Peyer's patch (tissue), 4 donors: ENCODE measurements around the gene DMRT1. TPM values are rescaled to one million over a fixed set of nuclear protein-coding genes. Genes with fewer than 3 reads are reported as not detected.
"Not testable (repeated sequence)": the region's sequence is repeated elsewhere in the genome, so short reads cannot be mapped to it uniquely, and the experiment has no call there.

Source experiments
- DNase-seq, 3 donors: peaks; one replicate each; pipeline ENCODE4 v3.0.0-alpha.2; 2017 to 2019
- H3K27ac ChIP-seq, 4 donors: fragments of 200-600 bp; sonication (generic); one replicate each; pipeline ENCODE4 v1.5.1; 2016 to 2019
- H3K27me3 ChIP-seq, 2 donors: fragments of 200-600 bp; sonication (generic); one replicate each; pipeline ENCODE4 v1.5.1; 2019
- H3K36me3 ChIP-seq, 3 donors: fragments of 200-600 bp; sonication (generic); one replicate each; pipeline ENCODE4 v1.5.1; 2016 to 2019
- H3K4me1 ChIP-seq, 4 donors: fragments of 200-600 bp; sonication (generic); one replicate each; pipeline ENCODE4 v1.5.1; 2016 to 2019
- H3K4me3 ChIP-seq, 4 donors: fragments of 200-600 bp; sonication (generic); 1 replicate in 3 of 4; 2 replicates in 1 of 4; pipeline ENCODE4 v1.5.1; 2016 to 2019; ENCODE audit warnings: mild to moderate bottlenecking in 1 of 4
- H3K9me3 ChIP-seq, 4 donors: fragments of 200-600 bp; sonication (generic); one replicate each; pipeline ENCODE4 v1.5.1; 2016 to 2019; ENCODE audit warnings: mild to moderate bottlenecking in 1 of 4
- POLR2A ChIP-seq, 2 donors: fragments of 450-650 bp; IDR thresholded peaks; one replicate each; pipeline ENCODE4 v1.5.1; 2017; ENCODE audit warnings: antibody characterized with exemption in 2 of 2, mild to moderate bottlenecking in 2 of 2, moderate library complexity in 2 of 2
- total RNA-seq, 4 donors: library from RNA; depleted of rRNA; stranded (reverse); fragments of >200 nt; gene quantifications; one replicate each; pipeline ENCODE4 v1.1.0, GENCODE V29; 2016
- TF ChIP-seq, protein P1 (sequence below), 6 experiments: fragments of 450-650 bp in 4 of 6; fragments of 200-600 bp in 2 of 6; sonication (generic) in 1 of 6; IDR thresholded peaks; one replicate each; pipeline ENCODE4 v1.5.1; 2017 to 2019; ENCODE audit warnings: antibody characterized with exemption in 6 of 6, mild to moderate bottlenecking in 3 of 6, moderate library complexity in 1 of 6

Gene DMRT1
- total RNA-seq, 4 donors from 2014 or later, result not detected

GRCh38 chr9:846852-847251, 5.4 kb downstream of the DMRT1 start:
- Histone ChIP-seq H3K4me3 (no peak overlapping the region), H3K9me3 (no peaks in the 10 kb centered on the region), H3K36me3 (no peaks in the 10 kb centered on the region), H3K27ac (no peak overlapping the region), H3K4me1 (peaks cover 0 to under 1% (median 0%) of the 10 kb centered on the region in 4 donors), H3K27me3 (peaks cover 0 to 16% of the 10 kb centered on the region in 2 donors)
- TF ChIP-seq POLR2A (IDR thresholded peaks at IDR 0.05), result no peak
- TF ChIP-seq, protein P1, sequence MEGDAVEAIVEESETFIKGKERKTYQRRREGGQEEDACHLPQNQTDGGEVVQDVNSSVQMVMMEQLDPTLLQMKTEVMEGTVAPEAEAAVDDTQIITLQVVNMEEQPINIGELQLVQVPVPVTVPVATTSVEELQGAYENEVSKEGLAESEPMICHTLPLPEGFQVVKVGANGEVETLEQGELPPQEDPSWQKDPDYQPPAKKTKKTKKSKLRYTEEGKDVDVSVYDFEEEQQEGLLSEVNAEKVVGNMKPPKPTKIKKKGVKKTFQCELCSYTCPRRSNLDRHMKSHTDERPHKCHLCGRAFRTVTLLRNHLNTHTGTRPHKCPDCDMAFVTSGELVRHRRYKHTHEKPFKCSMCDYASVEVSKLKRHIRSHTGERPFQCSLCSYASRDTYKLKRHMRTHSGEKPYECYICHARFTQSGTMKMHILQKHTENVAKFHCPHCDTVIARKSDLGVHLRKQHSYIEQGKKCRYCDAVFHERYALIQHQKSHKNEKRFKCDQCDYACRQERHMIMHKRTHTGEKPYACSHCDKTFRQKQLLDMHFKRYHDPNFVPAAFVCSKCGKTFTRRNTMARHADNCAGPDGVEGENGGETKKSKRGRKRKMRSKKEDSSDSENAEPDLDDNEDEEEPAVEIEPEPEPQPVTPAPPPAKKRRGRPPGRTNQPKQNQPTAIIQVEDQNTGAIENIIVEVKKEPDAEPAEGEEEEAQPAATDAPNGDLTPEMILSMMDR (IDR thresholded peaks at IDR 0.05), result no peak
- no peak for DNase-seq

GRCh38 chr9:847505-847904, 6.0 kb downstream of the DMRT1 start:
- Histone ChIP-seq H3K4me3 (no peak overlapping the region), H3K27me3 (peaks cover 0 to 11% of the 10 kb centered on the region in 2 donors), H3K27ac (no peak overlapping the region), H3K36me3 (no peaks in the 10 kb centered on the region), H3K4me1 (no peaks in the 10 kb centered on the region), H3K9me3 (no peaks in the 10 kb centered on the region)
- TF ChIP-seq, protein P1 (IDR thresholded peaks at IDR 0.05), result no peak
- TF ChIP-seq POLR2A (IDR thresholded peaks at IDR 0.05), result no peak
- no peak for DNase-seq

DNA sequence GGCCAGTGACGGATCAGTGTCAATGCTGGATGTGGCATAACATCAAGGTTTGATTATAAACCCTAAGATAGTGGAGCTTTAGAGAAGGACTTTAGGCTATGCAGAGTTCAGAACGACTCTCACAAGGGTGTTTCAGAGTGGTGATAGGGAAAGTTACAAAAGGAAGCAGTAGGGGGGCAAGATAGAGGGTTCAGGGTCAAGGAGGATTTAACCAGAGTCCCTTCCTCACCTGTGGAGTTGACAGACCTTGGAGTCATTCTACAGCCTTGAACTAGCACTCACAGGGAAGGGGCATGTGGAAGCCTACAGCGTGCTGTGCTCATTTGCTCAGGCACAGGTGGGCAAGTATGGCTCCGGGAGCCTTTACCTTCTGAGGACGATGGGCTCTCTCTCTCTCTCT, 7.9 kb downstream of the DMRT1 start:
- Histone ChIP-seq H3K27ac (no peak overlapping the region), H3K27me3 (peaks cover 0 to under 1% of the 10 kb centered on the region in 2 donors), H3K4me3 (no peak overlapping the region), H3K36me3 (no peaks in the 10 kb centered on the region), H3K9me3 (no peaks in the 10 kb centered on the region), H3K4me1 (no peaks in the 10 kb centered on the region)
- TF ChIP-seq, protein P1 (IDR thresholded peaks at IDR 0.05), result no peak
- TF ChIP-seq POLR2A (IDR thresholded peaks at IDR 0.05), result no peak
- DNase-seq, result no peak

- H3K36me3 ChIP-seq, result no peaks in the 10 kb centered on the region
- H3K4me1 ChIP-seq, result no peaks in the 10 kb centered on the region
- H3K27ac ChIP-seq, result no peak overlapping the region
- TF ChIP-seq POLR2A (IDR thresholded peaks at IDR 0.05), result no peak
- TF ChIP-seq, protein P1 (IDR thresholded peaks at IDR 0.05), result no peak
- no peak for DNase-seq
- no peak overlapping the region for H3K4me3 ChIP-seq
- no peaks in the 10 kb centered on the region for H3K27me3 ChIP-seq
- no peaks in the 10 kb centered on the region for H3K9me3 ChIP-seq
Measured at GRCh38 chr9:852539-852938, 11.0 kb downstream of the DMRT1 start.

GRCh38 chr9:859251-859650, 17.8 kb downstream of the DMRT1 start:
- DNase-seq, result no peak
- H3K36me3 ChIP-seq, result no peaks in the 10 kb centered on the region
- no peaks in the 10 kb centered on the region for H3K4me1 ChIP-seq
- H3K9me3 ChIP-seq, result no peaks in the 10 kb centered on the region
- TF ChIP-seq, protein P1 (IDR thresholded peaks at IDR 0.05), result no peak
- no peak for TF ChIP-seq POLR2A (IDR thresholded peaks at IDR 0.05)
- no peaks in the 10 kb centered on the region for H3K27me3 ChIP-seq
- H3K4me3 ChIP-seq, result no peak overlapping the region
- H3K27ac ChIP-seq, result no peak overlapping the region

- DNase-seq, result no peak
- Histone ChIP-seq H3K27me3 (no peaks in the 10 kb centered on the region), H3K4me3 (no peak overlapping the region), H3K36me3 (no peaks in the 10 kb centered on the region), H3K4me1 (no peaks in the 10 kb centered on the region), H3K9me3 (no peaks in the 10 kb centered on the region), H3K27ac (no peak overlapping the region)
- TF ChIP-seq, protein P1 (IDR thresholded peaks at IDR 0.05), result no peak
- no peak for TF ChIP-seq POLR2A (IDR thresholded peaks at IDR 0.05)
Measured at GRCh38 chr9:860706-861105, 19.2 kb downstream of the DMRT1 start.

DNA sequence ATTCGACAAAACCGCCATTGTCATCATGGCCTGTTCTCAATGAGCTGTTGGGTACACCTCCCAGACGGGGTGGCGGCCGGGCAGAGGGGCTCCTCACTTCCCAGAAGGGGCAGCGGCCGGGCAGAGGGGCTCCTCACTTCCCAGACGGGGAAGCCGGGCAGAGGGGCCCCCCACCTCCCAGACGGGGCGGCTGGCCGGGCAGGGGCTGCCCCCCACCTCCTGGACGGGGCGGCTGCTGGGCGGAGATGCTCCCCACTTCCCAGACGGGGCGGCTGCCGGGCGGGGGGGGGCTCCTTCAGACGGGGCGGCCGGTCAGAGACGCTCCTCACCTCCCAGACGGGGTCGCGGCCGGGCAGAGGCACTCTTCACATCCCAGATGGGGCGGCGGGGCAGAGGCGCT, 20.0 kb downstream of the DMRT1 start:
- H3K36me3 ChIP-seq, H3K4me3 ChIP-seq, H3K9me3 ChIP-seq, H3K4me1 ChIP-seq, DNase-seq, H3K27me3 ChIP-seq, H3K27ac ChIP-seq: not testable (repeated sequence)
